Stimulated activated naive CD8-positive, alpha-beta T cell treated with anti-CD3 and anti-CD28 coated beads, Interleukin-15, Interleukin-2, amounts not matched to agents 100 U/mL and 50 U/mL, for 24 hours (primary cell): ENCODE data around the gene CDC42BPG.
A peak's percentile ranks its signal among the peaks of the same experiment; 100 is the strongest.
"Not testable (repeated sequence)": the region's sequence is repeated elsewhere in the genome, so short reads cannot be mapped to it uniquely, and the experiment has no call there.

Experiments used
- ATAC-seq: fragments of 150-1000 bp; cut with Tn5 transposase; one replicate; pipeline ENCODE4 v1.10.0; 2021
- DNase-seq: peaks from one replicate; pipeline ENCODE4 v3.0.0; 2021

CDC42BPG gene

DNA sequence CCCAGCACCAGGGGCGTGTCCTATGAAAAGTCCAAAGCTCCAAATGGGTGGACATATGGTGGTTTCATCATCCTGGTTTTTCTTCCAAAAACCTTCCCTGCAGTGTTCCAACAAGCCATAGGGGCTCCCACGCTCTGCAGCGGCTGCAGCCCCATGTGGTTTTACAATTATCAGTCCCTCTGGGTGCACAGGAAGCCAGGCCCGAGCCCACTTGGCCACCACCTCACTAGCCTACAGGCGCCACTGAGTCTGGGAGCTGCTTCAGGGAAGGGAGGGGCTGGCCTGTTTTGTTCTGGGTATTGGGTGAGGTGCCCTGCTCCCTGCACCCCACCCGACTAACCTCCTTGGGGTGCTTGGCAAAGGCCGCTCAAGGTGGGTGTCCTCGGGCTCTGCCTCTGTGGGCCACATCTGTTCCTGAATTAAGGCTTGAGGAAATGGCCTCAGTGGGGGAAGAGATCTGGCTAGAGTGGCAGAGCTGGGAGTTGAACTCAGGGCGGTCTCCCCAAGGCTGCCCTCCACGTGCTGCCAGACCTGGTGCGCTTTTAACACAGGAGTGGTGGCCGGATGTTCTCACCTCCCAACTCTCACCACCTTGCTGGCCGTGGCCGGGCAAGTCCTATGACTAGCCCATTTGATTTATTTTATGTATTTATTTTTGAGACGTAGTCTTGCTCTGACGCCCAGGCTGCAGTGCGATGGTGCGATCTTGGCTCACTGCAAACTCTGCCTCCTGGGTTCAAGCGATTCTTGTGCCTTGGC, 5.3 kb upstream of the CDC42BPG start:
- ATAC-seq = no peak
- no peak for DNase-seq

DNA sequence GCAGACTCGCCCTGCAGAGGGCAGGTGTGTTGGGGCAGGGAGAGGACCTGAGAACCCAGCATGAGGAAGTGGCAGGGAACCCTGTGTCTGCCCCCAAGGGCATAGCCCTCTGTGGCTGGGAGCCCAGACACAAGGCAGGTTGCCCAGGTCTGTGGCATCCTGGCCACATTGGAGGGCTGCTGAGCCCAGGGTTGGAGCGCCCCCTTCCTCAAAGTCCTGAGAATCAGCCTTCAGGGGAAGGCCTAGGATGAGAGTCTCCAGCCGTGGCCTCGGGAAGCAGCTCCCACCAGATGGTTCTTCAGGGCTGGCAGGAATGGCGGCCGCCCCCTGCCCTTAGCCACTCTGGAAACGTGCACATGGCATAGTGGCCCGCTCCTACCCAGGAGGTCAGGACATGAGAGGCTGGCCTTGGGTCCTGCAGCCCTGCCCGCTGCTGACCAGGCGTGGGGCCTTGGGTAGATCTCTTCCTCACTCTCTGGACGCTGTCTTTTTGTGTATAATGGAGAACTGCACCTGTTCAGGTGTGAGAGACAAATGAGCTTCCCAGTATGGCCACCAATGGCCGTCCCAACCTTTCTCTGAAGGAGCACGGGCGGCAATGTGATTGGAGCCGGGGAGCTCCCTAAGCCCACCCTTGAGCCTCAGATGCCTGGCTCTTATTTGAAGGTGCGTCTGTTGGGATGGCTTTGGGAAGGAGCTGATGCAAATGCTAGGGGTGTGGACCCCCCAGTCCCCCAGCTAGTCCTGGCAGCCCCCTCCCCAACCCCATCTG, 4.6 kb upstream of the CDC42BPG start:
- no peak for DNase-seq
- no peak for ATAC-seq

DNA sequence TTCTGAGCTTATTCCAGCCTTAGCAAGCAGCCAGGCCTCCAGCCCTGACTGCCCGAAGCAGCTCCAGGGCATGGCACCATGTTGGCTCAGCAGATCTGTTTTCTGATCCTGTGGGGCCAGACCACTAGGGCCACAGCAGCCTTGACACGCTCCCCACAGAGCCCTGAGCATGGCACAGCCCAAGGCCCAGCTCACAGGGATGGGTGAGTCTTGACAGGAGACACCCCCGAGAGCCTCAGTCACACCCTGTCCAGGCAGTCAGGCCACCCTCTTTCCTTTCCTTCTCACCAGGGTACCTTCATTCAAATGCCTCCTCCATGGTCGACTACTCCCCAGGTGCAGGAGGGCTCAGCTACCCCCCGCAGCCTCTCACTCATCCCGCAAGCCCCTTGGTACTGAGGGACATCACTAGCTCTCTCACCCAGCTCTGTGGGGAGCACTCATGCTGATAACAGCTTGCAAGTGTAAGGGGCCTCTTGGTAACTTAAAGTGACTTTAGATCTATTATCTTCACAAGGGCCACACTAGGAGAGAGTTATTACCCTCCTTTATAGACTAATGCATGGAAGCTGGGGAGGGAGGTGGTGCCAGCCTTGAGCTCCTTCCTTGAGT, 3.9 kb upstream of the CDC42BPG start:
- ATAC-seq = no peak
- no peak for DNase-seq

DNA sequence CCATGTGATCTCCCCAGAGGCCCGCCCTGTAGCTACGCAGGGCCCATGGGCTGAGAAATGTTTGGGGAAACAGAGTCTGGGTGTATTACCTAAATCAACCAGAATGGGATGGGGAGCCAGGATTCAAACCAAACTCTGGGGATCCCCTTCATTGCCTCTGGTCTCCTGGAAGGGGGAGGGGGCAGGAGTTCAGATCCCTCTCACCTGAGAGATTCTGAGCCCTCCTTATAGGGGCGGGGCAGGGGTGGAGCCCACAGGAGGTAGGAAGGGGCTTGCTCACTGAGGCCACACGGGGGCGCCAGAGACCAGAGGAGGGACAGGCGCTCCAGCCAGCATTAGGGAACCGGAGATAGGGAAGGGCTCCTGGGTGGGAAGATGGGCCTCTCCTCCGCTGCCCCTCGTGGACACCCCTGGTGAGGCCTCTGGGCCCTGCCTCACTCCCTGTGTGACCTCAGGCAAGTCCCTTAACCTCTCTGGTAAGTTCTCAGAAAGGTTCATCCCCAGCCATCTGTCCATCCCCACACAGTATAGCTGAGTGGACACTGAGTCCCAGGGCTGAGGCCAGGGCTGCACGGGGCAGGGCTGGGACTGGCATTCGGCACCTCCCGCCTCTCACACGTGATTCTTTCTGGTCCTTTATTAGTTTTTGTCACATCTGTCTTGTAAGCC, 2.7 kb upstream of the CDC42BPG start:
- DNase-seq (peak; percentile 98), ATAC-seq (peak; percentile 67)

DNA sequence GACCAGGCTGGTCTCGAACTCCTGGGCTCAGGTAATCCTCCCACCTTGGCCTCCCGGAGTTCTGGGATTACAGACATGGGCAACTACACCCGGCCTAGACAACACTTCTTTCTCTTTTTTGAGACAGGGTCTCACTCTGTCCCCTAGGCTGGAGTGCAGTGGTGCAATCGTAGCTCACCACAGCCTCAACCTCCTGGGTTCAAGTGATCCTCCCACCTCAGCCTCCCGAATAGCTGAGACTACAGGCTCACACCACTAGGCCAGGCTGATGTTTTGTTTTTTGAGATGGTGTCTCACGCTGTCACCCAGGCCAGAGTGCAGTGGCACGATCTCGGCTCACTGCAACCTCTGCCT, 1.3 kb upstream of the CDC42BPG start:
- DNase-seq, ATAC-seq: not testable (repeated sequence)

DNA sequence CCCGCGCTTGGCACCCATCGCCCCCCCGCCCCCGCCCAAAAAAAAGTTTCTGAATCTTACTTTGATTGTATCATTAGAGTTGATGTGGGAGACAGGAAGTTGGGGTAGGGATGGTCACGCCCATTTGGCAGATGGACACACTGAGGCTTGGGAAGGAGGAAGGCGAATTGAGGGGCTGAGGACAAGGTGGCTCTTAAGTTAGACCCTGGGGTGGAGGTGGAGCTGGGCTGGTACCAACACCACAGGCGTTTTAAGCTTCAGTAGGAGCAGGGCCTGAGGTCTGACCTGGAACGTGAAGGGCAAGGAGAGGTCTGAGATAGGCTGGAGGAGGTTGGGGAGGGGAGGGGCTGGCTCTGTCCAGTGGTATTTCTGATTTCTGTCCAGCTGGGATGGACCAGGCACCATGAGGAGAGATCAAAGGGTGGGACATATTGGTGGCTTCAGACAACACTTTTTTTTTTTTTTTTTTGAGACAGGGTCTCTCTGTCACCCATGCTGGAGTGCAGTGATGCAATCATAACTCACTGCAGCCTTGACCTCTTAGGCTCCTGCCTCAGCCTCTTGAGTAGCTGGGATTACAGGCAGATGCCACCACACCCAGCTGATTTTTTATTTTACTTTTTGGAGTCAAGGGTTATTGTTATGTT, 799 bp upstream of the CDC42BPG start:
- DNase-seq (no peak), ATAC-seq (no peak)

DNA sequence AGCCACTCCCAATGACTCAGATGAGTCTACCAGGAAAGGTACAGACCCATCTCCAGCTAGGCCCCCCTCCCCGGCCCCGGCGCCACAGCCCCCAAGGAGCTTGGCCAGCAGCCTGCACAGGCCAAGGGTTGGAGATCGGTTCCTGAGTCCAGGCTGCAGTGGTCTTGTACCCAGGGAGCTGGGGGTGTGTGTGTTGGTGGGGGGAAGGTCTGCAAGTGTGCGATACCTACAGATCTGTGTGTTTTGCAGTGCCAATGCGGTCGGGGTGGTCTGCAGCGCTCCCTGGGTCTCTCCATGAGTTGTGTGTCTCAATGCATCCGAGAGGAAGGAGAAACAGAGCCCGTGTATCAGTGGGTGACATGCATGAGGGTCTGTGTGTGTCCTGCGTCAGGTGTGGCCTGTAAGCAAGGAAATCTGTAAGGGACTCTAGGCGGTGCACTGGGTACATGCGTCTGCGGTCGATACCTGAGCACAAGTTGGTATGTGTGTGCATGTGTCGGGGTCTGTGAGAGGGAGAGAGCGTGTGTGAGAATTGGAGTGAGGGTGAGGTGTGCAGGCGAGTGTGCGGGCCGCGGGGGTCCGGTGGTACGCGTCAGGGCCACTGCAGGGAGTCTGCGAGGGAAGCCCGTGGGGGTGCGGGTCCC, 645 bp downstream of the CDC42BPG start:
- ATAC-seq = no peak
- DNase-seq = no peak

DNA sequence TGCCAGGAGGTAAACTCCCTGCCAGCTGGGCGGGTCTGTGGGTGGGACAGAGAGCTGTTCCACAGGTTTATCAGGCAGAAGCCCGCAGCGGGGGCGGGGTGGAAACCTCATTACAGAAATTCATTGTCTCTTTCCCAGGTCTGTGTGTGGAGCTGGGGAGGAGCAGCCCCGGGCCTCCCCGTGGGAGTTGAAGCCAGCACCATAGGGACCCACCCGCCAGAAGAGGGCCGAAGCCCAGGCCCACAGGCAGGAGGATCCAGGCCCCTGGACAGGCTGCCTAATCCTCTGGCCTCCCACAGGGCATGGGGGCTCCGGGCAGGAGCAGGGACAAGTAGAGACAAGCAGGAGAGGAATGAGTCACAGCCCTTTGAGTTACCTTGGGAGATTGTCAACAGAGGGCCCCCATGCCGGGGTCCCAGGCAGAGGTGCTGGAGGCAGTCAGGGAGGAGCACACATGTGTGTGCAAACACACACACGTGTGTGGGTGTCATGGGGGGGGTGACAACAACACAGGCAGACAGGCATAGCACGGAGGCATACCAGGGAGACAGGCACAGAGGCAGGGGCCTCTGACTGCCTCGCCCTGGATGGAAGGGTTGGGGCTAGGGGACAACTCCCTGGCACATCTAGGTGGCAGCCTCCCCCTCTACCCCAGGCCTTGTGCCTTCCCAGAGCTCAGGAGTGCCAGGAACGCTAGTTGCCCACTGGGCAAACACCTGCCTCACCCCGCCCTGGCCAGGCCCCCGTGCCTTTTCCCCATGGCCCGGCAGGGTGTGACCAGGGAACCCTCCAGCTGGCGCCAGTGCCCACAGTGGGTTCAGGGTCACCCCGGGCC, 1.4 kb downstream of the CDC42BPG start:
- DNase-seq = no peak
- no peak for ATAC-seq

DNA sequence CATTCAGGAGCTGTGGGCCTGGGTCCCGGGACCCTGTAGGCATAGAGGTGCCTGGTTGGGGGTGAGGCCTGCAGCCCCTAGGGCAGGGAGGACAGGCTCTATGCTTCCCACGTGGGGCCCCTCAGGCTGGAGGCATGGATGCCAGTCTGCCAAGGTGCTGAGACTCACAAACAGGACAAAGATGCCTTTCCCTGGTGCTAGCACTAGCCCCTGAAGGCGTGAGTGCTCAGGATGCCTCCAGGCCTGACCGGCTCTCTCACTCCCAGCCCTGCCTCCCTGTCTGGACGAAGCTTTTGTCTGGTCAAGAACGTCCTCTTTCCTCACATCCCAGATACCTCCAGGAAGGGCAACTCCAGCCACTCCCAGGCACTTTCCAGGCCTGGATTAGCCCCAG, 2.1 kb downstream of the CDC42BPG start:
- DNase-seq (no peak), ATAC-seq (no peak)

DNA sequence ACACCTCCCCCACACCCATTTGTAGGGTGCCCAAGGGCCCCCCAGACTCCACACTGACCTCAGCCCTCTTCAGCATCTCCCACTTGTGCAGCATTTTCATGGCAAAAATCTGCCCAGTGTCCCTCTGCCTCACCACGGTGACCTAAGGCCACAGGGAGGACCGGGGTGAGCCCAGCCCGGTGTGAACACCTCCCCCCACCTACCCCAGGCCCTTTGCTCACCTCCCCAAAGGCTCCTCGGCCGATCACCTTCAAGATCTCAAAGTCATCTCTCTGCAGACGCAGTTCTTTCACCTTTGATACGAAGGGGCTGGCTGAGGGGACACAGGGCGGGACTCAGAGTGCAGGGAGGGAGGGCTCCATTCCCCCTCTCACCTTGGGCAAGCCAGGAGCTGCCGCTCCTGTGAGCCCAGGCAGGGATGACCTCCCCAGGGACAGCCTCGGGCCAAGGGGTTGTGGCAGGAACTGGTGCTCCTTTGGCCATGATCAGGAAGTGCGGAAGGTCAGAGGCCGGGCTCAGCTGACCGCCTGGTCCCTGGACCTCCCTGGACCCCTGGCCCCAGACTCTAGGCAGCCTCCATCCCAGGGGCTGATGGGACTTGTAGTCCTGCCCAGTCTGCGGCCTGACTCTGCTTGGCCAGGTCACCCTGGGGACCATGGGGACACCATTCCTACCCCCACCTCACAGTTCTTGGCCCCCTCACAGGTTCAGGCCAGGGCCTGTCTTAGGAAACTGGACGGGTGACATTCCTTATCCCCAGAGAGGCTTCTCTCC, 2.7 kb downstream of the CDC42BPG start:
- no peak for ATAC-seq
- no peak for DNase-seq

DNA sequence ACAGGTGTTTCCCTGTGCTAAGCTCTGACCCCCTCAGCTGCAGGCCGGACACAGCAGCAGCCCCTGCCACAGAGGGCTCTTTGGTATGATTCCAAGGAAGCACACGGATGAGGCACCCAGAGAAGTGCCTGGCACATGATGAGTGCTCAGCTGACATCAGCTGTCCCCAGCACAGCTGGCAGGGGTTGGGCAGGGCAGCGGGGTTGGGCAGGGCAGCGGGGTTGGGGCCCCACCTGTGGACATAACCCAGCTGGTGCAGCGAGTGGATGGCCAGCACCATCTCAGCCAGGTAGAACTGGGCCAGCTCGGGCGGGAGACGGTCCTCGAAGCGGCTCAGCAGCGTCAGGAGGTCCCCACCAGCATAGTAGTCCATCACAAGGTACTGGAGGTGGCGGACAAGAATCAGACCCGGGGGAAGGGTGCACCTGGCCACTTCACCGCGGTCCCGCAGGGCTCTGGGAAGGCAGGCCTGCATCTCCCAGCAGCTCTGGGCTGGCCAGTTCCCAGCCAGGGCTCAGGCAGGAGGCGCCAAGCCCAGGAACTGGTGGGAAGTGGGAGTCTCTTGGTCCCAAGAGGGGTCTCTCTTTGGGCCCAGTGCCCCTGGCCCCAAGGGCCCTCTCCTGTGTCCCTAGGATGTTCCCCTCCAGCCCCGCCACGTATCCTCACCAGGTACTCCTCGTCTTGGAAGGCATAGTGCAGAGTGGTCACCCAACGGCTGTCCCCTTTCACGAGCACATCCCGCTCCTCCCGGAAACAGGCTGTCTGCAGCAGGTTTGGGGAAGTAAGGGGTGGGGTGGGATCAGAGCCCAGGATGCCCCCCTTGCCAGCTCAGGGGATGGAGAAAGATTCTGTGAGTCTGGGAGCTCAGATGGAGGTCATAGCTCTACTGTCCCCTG, 4.3 kb downstream of the CDC42BPG start:
- ATAC-seq = no peak
- no peak for DNase-seq

DNA sequence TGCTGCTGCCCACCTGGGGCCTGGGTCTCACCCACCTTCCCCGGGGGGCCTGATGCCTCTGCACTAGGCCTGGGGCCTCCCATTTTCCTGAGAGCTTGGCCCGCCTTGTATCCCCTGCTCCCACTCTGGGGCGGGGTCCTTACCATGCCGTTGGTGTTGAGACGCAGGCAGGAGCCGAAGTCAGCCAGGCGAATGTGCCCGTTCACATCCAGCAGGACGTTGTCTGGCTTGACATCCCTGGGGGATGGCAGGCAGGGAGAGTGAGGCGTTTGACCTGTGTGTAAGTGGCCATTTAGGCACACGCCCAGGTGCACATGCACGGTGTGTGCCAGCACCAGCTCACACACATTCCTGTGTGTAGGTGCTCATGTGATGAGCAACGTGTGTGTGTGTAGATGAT, 5.1 kb downstream of the CDC42BPG start:
- no peak for DNase-seq
- ATAC-seq = no peak

DNA sequence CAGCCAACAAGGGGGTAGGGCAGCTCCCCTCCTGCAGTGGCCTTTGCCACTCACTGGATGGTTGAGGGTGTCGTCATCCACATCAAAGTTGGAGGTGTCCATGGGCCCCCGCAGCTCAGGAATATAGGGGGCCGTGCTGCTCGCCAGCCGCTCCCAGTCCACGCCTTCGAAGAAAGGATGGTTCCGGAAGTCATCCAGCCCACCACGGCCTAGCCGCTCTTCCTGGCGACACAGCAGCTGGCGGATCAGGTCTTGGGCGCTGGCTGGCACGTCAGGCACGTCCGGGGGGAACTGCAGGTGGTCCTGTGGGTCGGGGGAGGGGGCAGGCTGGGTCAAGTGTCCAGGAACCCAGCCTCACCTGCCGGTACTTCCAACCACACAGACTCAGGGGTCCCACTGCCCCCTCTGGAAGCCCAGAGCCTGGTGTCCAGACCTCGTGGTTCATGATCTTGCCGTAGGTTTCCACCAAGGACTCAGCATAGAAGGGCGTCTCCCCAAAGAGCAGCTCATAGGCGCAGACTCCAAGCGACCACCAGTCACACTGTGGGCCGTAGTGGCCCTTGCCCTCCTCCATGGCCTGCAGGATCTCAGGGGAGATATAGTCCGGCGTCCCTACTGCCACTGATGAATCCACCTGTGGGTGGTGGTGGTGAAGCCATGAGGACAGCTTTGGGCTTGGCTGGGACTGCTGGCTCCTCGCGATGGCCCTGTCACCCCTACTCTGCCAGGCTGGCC, 5.7 kb downstream of the CDC42BPG start:
- DNase-seq = no peak
- ATAC-seq = no peak

DNA sequence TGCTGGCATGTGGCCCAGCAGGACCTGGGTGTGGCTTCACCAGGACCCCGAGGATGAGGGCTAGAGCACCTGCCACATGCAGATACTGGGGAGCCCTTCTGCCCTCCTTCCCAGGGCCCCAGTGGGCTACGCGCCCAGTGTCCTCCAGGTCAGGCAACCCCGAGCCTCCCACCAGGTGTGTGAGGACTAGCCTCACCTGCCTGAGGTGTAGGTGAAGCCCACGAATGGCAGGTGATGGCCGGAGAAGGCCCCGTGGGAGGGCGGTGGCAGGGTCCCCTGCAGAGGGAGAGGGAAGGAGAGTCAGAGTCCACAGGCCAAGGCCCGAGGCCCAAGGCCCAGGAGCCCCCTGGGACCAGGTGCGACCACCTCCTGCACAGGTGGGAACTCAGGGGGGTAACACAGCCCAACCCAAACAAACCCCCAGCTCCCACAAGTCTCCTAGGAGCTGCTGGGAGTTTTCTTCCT, 6.5 kb downstream of the CDC42BPG start:
- ATAC-seq (no peak), DNase-seq (no peak)

DNA sequence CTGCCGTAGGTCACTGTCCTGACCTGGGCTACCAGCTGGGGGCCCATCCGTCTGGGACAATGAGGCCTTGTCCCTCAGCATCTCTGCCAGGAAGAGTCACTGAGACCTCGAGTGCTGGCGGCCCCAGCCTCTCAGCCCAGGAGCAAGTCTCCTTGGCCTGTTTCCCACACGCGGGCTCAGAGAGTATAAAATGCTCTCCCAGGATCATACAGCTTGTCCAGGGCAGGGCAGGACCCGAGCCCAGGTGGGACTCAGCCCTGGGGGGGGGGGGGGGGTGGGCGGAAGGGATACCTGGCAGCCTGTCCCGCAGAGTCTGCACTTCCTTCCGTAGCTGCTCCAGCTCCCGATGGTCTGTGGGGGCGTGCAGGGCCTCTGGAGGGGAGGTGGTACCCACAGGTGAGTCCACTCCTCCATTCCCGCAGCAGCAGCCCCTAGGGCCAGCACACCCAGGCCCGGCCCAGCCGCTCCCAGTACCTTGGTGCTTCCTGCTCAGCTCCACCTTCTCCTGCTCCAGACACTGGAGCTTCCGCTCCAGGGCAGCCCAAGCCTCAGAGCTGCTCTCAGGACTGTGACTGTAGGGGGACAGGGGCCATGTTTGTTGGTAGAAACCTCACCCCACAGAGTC, 7.9 kb downstream of the CDC42BPG start:
- DNase-seq = no peak
- no peak for ATAC-seq

DNA sequence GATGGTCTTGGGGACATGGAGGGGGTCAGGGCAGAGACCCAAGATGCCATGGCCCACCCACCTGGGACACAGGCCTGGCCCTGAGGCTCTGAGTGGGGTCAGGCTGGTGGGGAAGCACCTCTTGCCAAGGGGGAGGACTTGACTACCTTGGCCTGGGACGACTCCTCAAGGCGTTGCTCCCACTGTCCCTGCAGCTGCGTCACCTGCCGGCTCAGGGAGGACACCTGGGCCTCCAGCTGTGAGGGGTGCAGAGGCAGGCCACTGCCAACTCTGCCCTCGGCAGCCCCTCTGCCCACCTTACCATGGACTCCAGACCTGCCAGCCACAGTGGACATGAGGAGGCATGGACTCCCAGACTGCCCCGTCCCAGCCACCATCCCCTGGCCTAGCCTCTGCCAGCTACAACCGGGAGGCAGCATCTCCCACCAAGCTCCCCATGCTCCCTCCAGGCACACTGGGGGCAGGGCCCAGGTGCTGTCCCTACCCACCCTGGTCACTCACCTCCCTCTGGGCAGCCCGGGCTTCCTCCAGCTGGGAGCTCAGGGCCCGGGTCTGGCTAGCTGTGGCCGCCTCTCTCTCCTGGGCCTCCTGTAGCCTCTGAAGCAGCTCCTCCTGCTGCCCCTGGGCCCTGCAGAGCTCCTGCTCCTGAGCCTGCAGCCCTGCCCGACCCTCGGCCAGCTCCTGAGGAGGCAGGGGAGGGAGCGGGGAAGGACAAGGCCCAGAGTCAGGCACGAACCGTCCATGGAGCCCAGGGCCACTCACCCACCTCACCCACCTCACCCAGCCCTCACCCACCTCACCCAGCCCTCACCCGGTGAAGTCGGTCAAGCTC, 8.6 kb downstream of the CDC42BPG start:
- DNase-seq (no peak), ATAC-seq (no peak)
